Stimulated activated CD8-positive, alpha-beta memory T cell treated with anti-CD3 and anti-CD28 coated beads, Interleukin-7, amount 100 ng/mL, for 4 hours (primary cell): ENCODE measurements around the gene BCKDHB.

Experiments used
- DNase-seq, 2 donors: peaks; one replicate each; pipeline ENCODE4 v3.0.0-alpha.2; 2020; ENCODE audit warnings: low read depth in 2 of 2

BCKDHB gene

DNA sequence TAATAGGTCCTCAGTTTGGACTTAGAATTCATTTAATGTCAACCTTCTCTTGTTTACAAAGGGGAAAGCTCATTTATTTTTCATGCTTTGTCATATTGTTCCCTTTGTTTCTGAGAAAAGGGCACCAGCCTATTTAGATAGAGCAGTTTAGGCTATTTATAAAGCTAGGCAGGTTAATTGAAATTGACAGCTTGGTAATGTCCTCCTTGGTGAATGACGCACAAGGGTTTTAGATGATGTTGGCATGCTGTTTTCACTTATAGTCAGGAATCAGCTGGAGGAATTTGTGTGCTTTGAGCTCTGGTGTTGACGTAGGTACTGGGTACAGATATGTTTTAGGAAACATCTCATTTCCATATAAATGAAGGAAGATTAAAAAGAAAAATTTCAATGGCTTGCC is 45.2 kb downstream of the BCKDHB start:
- no peak for DNase-seq

DNA sequence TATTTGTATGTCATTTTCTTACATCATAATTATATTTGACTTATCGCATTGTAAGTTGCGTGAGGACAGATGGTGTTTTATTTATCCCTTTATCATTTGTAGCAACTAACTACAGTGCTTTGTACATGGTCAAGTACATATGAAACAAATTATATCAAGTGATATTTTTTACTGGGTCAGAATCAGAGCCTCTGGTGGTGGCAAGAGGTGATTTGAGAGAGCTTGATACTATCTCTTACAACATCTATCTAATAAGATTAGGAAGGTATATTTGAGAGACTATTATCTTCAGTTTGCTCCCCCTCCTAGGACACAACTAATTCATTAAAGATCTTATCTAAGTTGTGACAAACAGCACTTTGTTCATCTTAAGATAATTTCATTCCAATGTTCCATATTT is 47.7 kb downstream of the BCKDHB start:
- DNase-seq = no peak

DNA sequence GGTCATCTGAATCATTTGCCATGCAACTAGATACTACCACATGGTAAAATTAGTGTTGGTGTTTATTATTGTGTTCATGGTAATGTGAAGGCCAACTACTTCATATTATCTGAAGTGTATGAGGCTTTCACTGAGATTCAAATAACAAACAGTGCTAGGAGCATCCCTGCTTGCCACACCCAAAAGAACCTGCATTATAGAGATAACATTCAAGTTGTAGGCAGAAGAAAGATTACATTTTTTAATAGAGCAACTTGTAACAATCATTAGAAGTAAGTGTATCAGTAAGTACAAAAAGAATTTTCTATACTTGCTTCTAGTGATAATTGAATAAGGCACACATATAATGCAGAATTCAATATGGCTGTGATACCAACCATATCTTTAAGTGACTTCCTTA is 49.8 kb downstream of the BCKDHB start:
- DNase-seq = no peak

GRCh38 chr6:80158478-80158989 is 52.1 kb downstream of the BCKDHB start:
- no peak for DNase-seq

- DNase-seq = no peak
These were observed 55.0 kb downstream of the BCKDHB start for GRCh38 chr6:80161434-80161833.

GRCh38 chr6:80163754-80164187 is 57.3 kb downstream of the BCKDHB start:
- no peak for DNase-seq

GRCh38 chr6:80165143-80165542 is 58.7 kb downstream of the BCKDHB start:
- DNase-seq = no peak

DNA sequence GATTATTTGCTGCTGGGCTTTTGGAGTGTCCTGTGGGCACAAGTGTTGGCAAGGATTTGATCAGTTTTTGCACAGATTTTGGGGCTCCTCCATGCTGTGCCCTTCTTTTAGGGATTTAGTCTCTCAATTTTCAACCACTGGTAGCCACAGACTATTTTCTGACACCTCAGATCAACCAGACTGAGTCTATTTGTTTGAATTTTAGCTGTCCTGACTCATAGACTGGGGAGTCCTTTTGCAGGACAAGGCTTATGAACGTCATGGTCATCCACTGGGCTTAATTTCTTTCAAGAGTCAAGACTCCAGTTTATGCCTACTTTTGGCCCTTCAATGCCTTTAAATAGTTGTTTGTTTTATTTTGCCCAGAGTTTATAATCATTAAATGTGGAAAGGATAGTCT is 59.3 kb downstream of the BCKDHB start:
- no peak for DNase-seq

GRCh38 chr6:80170433-80170832 is 64.0 kb downstream of the BCKDHB start:
- DNase-seq = no peak

DNA sequence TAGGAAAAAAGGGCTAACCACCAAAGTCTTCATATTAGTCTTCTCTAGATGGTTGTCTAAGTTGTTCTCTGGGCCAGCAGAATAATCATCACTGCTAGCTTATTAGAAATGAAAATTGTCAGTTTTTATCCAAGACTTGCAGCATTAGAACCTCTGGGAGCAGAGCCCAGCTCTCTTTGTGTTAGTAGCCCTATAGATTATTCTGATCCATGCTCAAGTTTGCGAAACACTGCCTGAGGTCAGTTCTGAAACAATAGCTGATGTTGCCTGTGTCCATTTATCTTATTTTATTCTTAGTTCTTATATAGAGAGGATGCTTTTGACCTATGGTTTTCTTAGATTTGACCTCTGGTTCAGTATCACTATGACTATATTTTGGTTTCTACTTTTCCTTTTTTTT is 66.9 kb downstream of the BCKDHB start:
- no peak for DNase-seq

DNA sequence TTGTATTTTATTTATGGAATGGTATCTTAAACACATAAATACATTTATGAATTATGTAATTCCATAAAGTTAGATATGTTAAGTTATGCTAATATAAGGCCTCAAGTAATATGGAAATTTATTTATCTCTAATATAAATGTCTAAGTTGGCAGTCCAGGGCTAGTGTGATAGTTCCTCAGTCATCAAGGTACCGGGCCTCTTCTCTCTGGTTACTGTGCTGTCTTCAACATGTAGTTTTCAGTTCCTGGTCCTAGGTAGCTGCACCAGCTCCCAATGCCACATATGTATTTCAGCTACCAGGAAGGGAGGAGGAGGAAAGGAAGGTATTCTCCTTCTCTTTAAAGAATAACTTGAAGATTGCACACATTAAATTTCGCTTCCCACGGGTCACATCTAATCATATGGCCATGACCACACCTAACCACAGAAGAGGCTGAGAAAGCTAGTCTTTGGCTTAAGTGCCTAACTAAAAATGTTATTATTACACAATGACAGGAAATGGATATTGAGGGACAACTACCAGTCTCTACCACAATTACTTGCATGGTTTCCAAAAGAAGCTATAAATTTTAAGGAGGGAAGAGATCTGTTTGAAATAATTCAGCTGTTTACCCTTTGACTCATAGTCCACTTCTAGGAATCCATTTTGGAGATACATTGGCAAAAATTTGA is 68.6 kb downstream of the BCKDHB start:
- DNase-seq = no peak

DNA sequence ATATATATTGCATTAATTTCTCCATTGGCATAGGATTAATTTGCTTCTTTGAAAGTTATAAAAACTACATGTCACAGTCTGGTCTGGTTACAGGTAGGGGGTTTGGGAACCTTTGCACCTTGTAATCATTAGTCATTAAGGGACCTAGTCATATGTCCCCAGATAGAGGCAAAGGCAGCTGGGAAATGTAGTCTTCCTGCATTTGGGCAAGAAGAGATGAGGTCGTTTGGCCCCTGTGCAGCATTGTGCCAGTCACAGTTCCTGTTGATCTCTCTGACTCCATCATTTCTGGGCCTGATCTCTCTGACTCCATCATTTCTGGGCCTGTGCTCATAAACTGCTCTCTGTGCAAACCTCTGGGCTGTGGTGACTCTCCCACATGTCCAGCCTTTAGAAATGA is 73.2 kb downstream of the BCKDHB start:
- no peak for DNase-seq

DNA sequence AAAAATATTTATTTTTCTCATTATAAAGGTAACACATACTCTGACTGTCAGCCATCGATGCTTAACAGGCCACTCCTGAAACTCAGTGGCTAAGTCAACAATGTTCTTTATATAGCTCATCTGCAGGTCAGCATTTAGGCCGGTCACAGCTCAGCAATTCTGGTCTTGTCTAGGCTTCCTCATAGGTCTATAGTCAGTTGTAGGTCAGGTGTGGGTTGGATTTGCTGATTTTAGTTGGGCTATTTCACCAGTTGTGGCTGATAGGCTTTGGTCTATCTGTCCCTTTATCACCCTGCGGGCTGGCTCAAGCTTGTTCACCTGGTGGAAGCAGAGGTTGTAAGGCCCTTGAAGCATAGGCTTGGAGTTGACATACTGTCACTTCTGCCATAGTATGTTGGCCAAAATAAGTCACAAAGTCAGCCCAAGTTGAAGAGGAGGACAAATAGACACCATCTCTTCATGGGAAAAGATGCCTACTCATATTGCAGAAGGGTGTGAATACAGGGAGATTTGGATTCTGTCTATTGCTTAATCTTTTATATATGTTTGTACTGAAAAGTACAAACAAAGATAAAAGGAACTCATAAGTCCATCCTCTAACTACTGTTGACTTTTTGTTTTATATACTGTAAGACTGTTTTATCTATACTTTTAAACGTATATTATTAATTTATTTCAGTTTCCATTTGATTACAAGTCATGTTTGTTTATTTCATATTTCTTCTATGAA is 75.0 kb downstream of the BCKDHB start:
- no peak for DNase-seq

DNA sequence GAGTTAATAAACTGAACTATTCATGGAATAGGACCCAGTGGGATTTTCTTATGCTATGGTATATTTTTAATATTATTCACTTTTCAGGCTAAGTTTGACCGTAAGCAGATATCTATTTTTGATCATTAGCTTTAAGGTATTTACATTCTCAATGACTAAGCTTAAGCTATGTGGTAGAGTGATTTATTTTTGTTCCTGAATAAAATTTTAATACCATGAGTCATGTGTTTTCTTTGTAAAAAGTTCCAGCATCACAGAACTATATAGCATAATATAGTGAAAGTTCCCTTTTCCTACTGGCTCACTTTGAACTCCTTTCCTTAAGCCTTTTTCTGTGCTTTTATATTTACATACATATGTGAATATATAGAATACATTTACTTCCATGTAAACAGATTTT is 75.8 kb downstream of the BCKDHB start:
- DNase-seq = no peak

DNA sequence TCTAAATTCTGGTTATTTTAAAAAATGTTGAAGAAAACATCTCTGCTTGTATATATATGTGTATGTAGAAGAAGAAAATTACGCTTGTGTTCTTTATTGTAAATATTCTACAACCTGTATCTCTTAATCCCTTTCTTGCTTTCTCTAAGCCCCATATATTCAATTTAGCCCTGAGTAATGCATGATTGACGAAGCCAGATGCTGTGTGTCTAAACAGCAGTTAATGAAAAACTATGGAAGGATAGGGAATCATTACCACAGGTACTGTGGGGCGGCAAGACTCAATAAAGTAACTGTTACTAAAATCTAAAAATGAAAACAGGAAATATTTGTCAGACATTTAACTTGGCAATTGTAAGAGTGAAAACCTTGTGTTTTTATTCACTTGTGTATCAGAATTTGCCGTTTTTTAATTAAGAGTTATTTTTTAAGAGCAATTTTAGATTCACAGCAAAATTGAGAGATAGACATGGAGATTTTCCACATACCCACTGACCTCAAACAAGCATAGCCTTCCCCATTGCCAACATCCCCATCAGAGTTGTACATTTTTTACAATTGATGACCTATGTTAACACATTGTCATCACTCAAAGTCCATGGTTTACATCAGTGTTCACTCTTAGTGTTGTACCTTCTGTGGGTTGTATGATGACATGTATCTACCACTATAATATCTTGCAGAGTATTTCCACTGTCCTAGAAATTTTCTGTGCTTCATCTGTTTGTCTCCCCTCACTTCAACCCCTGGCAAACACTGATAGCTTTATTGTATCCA is 76.7 kb downstream of the BCKDHB start:
- no peak for DNase-seq

GRCh38 chr6:80185492-80185891 is 79.0 kb downstream of the BCKDHB start:
- DNase-seq = no peak

GRCh38 chr6:80186082-80186481 is 79.6 kb downstream of the BCKDHB start:
- no peak for DNase-seq

- DNase-seq = no peak
These were observed 90.4 kb downstream of the BCKDHB start for GRCh38 chr6:80196906-80197305.

- DNase-seq = no peak
These were observed 91.0 kb downstream of the BCKDHB start for GRCh38 chr6:80197474-80197873.

DNA sequence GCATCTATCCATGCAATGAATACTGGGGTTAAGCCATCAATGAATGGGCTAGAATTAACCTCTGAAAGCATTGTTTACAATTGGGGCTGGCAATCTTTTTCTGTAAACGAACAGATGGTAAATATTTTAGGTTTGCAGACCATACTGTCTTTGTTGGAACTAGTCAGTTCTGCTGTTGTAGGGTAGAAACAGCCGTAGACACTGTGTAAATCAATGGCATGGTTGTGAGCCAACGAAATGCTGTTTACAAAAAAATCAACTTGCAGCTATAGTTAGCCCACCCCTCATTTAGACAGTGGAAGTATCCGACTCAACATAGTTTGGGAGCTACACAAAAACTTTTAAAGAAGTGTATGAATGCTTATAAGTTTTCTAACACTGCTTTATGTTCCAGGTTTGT is 91.5 kb downstream of the BCKDHB start:
- no peak for DNase-seq

DNA sequence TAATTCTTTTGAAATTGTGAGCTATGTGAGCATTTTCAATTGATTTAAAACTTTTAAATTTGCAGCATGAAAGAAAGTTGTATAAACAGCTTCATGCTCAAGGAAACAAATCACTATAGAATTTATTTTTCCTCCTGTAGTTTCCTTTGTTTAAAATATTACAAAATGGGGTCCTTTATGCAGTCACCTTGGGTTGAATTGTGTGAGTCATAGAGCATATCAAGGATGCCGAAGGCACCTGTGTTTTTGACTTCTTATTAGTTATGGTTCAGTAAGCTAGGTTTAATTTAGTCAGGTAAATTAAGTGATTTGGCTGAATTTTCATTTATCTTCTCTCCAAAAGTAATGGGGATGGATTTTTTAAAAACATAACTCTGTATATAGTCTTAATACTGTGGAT is 96.8 kb downstream of the BCKDHB start:
- DNase-seq = no peak

DNA sequence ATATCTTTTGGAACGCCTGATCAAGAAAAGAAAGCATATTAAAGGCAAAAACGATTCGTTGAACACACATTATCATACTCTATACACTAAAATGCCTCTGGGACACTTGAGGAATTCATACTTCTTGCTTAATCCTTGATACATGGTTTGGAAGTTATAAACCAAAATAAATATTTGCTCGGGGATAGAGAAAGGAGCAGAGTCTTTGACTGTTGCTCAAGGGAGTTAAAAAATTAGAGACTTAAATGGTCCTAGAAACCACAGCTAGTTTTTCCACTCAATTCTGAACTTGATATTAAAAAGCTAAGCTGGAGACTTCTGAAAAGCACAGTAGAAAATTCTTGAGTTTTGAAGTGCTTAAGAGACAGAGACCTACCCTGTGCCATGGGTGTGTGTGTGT is 98.9 kb downstream of the BCKDHB start:
- DNase-seq = no peak

- no peak for DNase-seq
These were observed 100.3 kb downstream of the BCKDHB start for GRCh38 chr6:80206758-80207157.
